ENCODE results near the gene SH3PXD2B.

DNA sequence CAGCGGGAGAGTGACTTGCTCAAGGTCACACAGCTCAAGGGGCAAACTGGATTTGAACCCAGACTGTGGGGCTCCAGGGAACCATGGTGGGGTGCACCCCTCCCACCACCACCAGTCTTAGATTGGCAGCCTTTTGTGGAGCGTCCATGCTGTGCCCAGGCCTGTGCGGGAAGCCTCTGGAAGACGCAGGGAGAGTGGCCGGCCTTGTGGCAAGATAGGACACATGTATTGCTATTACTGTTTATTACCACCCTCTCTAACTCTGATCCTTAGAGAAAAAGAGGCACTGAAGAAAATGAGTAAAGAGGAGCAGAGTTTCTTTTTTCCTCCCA lies 25.4 kb upstream of the SH3PXD2B start:
- TF ChIP-seq POLR2A (IDR thresholded peaks at IDR 0.05) = no peak
- TF ChIP-seq, protein P1, sequence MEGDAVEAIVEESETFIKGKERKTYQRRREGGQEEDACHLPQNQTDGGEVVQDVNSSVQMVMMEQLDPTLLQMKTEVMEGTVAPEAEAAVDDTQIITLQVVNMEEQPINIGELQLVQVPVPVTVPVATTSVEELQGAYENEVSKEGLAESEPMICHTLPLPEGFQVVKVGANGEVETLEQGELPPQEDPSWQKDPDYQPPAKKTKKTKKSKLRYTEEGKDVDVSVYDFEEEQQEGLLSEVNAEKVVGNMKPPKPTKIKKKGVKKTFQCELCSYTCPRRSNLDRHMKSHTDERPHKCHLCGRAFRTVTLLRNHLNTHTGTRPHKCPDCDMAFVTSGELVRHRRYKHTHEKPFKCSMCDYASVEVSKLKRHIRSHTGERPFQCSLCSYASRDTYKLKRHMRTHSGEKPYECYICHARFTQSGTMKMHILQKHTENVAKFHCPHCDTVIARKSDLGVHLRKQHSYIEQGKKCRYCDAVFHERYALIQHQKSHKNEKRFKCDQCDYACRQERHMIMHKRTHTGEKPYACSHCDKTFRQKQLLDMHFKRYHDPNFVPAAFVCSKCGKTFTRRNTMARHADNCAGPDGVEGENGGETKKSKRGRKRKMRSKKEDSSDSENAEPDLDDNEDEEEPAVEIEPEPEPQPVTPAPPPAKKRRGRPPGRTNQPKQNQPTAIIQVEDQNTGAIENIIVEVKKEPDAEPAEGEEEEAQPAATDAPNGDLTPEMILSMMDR (IDR thresholded peaks at IDR 0.05) = no peak

All from lower leg skin (tissue), 3 donors.